OCI-LY3 (cell line): ENCODE results near the gene HADHB.

Experiments used
- EZH2phosphoT487 ChIP-seq: fragments of 200-600 bp; shearing (Covaris generic); IDR thresholded peaks from 2 replicates; pipeline ENCODE4 v1.6.1; 2018; ENCODE audit warnings: antibody characterized with exemption, mixed run types, low read depth
- TF ChIP-seq, protein P1 (sequence below): fragments of 200-600, 300-600 bp; sonication (generic); IDR thresholded peaks from 2 replicates; pipeline ENCODE4 v1.5.1; 2014; ENCODE audit warnings: antibody characterized with exemption, low read length, low read depth

DNA sequence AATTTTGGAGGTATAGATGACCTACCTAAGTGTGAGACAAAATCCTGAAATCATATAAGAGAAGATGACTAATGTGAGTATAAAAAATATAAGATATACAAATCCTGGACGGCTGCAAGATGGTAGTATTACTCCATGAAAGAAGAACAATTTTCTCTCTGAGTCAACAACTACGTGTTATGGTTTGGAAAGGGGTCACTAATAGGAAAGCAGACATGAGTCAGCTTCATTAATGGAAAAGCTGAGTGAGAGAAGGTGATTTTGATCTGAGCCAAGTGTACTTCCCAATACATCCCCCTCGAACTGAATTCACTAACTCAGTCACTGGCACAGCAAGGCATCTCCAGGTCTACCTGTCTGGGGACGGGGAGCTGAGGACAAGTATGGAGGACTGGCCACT, 81.1 kb downstream of the HADHB start:
- TF ChIP-seq, protein P1, sequence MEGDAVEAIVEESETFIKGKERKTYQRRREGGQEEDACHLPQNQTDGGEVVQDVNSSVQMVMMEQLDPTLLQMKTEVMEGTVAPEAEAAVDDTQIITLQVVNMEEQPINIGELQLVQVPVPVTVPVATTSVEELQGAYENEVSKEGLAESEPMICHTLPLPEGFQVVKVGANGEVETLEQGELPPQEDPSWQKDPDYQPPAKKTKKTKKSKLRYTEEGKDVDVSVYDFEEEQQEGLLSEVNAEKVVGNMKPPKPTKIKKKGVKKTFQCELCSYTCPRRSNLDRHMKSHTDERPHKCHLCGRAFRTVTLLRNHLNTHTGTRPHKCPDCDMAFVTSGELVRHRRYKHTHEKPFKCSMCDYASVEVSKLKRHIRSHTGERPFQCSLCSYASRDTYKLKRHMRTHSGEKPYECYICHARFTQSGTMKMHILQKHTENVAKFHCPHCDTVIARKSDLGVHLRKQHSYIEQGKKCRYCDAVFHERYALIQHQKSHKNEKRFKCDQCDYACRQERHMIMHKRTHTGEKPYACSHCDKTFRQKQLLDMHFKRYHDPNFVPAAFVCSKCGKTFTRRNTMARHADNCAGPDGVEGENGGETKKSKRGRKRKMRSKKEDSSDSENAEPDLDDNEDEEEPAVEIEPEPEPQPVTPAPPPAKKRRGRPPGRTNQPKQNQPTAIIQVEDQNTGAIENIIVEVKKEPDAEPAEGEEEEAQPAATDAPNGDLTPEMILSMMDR: no peak
- TF ChIP-seq EZH2phosphoT487: no peak
